Stimulated activated CD8-positive, alpha-beta memory T cell treated with anti-CD3 and anti-CD28 coated beads, Interleukin-4, amount 100 ng/mL, for 24 hours (primary cell): ENCODE results near the gene ATG10.

ENCODE experiments used
- DNase-seq: peaks from one replicate; pipeline ENCODE4 v3.0.0-alpha.2; 2020; ENCODE audit warnings: low read depth

ATG10 gene

GRCh38 chr5:82276800-82277612 lies 305.2 kb downstream of the ATG10 start:
- no peak for DNase-seq

GRCh38 chr5:82277613-82277986 lies 305.8 kb downstream of the ATG10 start:
- no peak for DNase-seq

- peak; percentile 80 for DNase-seq
Observed at GRCh38 chr5:82277987-82278710, 306.3 kb downstream of the ATG10 start, which contains the start of gene RPS23. TSS of gene RPS23 (minus strand) at chr5:82278354. CDS start at chr5:82278323, 31 bp downstream.

GRCh38 chr5:82278711-82279370 lies 307.0 kb downstream of the ATG10 start:
- no peak for DNase-seq

GRCh38 chr5:82283893-82284292 lies 312.1 kb downstream of the ATG10 start:
- no peak for DNase-seq

- DNase-seq, result no peak
Observed at GRCh38 chr5:82285206-82285605, 313.4 kb downstream of the ATG10 start.

GRCh38 chr5:82287625-82288024 lies 315.8 kb downstream of the ATG10 start:
- DNase-seq, result no peak

GRCh38 chr5:82290005-82290404 lies 318.2 kb downstream of the ATG10 start:
- no peak for DNase-seq

- no peak for DNase-seq
Observed at GRCh38 chr5:82290908-82291307, 319.1 kb downstream of the ATG10 start.

GRCh38 chr5:82291420-82291819 lies 319.6 kb downstream of the ATG10 start:
- DNase-seq, result no peak

GRCh38 chr5:82295144-82295543 lies 323.3 kb downstream of the ATG10 start:
- no peak for DNase-seq

GRCh38 chr5:82295959-82296531 lies 324.2 kb downstream of the ATG10 start:
- DNase-seq, result no peak

GRCh38 chr5:82296929-82297328 lies 325.1 kb downstream of the ATG10 start:
- no peak for DNase-seq

- DNase-seq, result no peak
Observed at GRCh38 chr5:82297711-82298110, 325.9 kb downstream of the ATG10 start.

GRCh38 chr5:82298668-82299067 lies 326.8 kb downstream of the ATG10 start:
- no peak for DNase-seq

GRCh38 chr5:82301190-82301589 lies 329.4 kb downstream of the ATG10 start:
- no peak for DNase-seq
